HepG2 (cell line): ENCODE measurements around the gene C16orf86. TPM values are rescaled to one million over a fixed set of nuclear protein-coding genes. Genes with fewer than 3 reads are reported as not detected.

Experiments
- AHR ChIP-seq: IDR thresholded peaks from 2 replicates; pipeline ENCODE4 v1.6.1; 2018; ENCODE audit warnings: missing genetic modification reagents, missing compliant biosample characterization
- DRAP1 ChIP-seq: IDR thresholded peaks from 2 replicates; pipeline ENCODE4 v1.6.1; 2016; ENCODE audit warnings: missing genetic modification reagents, missing compliant biosample characterization
- GATA4 ChIP-seq: sonication (generic); IDR thresholded peaks from 2 replicates; pipeline ENCODE4 v1.6.1; 2016; ENCODE audit warnings: antibody characterized with exemption, low read depth, borderline replicate concordance
- MEIS1 ChIP-seq: sonication (generic); formaldehyde crosslinking; IDR thresholded peaks from 2 replicates; pipeline ENCODE4 v1.9.0; 2021; ENCODE audit warnings: mild to moderate bottlenecking, missing genetic modification reagents, moderate library complexity, borderline replicate concordance
- MXI1 ChIP-seq: IDR thresholded peaks from 3 replicates; pipeline ENCODE4 v1.6.1; 2012; ENCODE audit warnings: low read depth, low read length, inconsistent platforms, borderline replicate concordance
- MZF1 ChIP-seq: sonication (generic); formaldehyde crosslinking; IDR thresholded peaks from 2 replicates; pipeline ENCODE4 v1.8.1; 2023; ENCODE audit warnings: mild to moderate bottlenecking, missing genetic modification reagents, borderline replicate concordance
- ZBTB21 ChIP-seq: sonication (generic); formaldehyde crosslinking; IDR thresholded peaks from 2 replicates; pipeline ENCODE4 v1.4.0; 2020; ENCODE audit warnings: missing genetic modification reagents
- ZBTB44 ChIP-seq: sonication (generic); formaldehyde crosslinking; IDR thresholded peaks from 2 replicates; pipeline ENCODE4 v1.4.0; 2020; ENCODE audit warnings: missing genetic modification reagents
- ZHX1 ChIP-seq: sonication (generic); formaldehyde crosslinking; IDR thresholded peaks from 2 replicates; pipeline ENCODE4 v1.8.1; 2022; ENCODE audit warnings: low read depth, mild to moderate bottlenecking, missing genetic modification reagents
- ZNF138 ChIP-seq: sonication (generic); formaldehyde crosslinking; IDR thresholded peaks from 2 replicates; pipeline ENCODE4 v1.5.0; 2020; ENCODE audit warnings: mild to moderate bottlenecking, low read depth, missing genetic modification reagents
- ZNF260 ChIP-seq: sonication (generic); formaldehyde crosslinking; IDR thresholded peaks from 2 replicates; pipeline ENCODE4 v1.4.0; 2020; ENCODE audit warnings: missing genetic modification reagents, low read depth, mild to moderate bottlenecking, borderline replicate concordance
- ZNF749 ChIP-seq: sonication (generic); formaldehyde crosslinking; IDR thresholded peaks from 2 replicates; pipeline ENCODE4 v1.8.0; 2022; ENCODE audit warnings: mild to moderate bottlenecking, missing genetic modification reagents, moderate library complexity, borderline replicate concordance
- ZNF839 ChIP-seq: sonication (generic); formaldehyde crosslinking; IDR thresholded peaks from 2 replicates; pipeline ENCODE4 v1.4.0; 2020; ENCODE audit warnings: missing genetic modification reagents, mild to moderate bottlenecking, borderline replicate concordance
- ZNF850 ChIP-seq: sonication (generic); formaldehyde crosslinking; conservative IDR thresholded peaks from 2 replicates; pipeline ENCODE4 v1.9.0; 2021; ENCODE audit warnings: mild to moderate bottlenecking, missing genetic modification reagents
- polyA plus RNA-seq, 8 experiments: library from polyadenylated mRNA; depleted of rRNA in 3 of 8; stranded (reverse) in 7 of 8; unstranded in 1 of 8; fragments of >200 nt; fragmentation: Illumina TruSeq in 4 of 8; extraction: Trizol in 4 of 8; gene quantifications; 2 replicates each; pipeline versions ENCODE4 v1.2.1 to v1.2.3, GENCODE V29; 2011 to 2016; ENCODE audit warnings: low read depth in 4 of 8, missing spikeins in 1 of 8, mixed read lengths in 1 of 8; ENCODE audit not compliant: insufficient read depth in 1 of 8
- total RNA-seq, 5 experiments: library from RNA; depleted of rRNA; stranded (reverse); fragments of >200 nt; fragmentation: Illumina TruSeq; extraction: Trizol; gene quantifications; 2 replicates each; pipeline ENCODE4 v1.2.3, GENCODE V29; 2016; ENCODE audit warnings: low read depth in 1 of 5
- TF ChIP-seq, protein P1 (sequence below): IDR thresholded peaks from 2 replicates; pipeline ENCODE4 v1.6.1; 2016; ENCODE audit warnings: low read depth
- TF ChIP-seq, protein P2 (sequence below): fragments of 450-650 bp; IDR thresholded peaks from 2 replicates; pipeline ENCODE4 v1.6.1; 2016
- TF ChIP-seq, protein P3 (sequence below): sonication (generic); formaldehyde crosslinking; IDR thresholded peaks from 2 replicates; pipeline ENCODE4 v1.5.0; 2020; ENCODE audit warnings: mild to moderate bottlenecking, missing genetic modification reagents

Gene C16orf86
- total and polyA plus RNA-seq, 2 of the 13 experiments (the other 11 are each of a cell fraction or from before 2014, with no cell fraction given) = 1.5 to 3.1 TPM

DNA sequence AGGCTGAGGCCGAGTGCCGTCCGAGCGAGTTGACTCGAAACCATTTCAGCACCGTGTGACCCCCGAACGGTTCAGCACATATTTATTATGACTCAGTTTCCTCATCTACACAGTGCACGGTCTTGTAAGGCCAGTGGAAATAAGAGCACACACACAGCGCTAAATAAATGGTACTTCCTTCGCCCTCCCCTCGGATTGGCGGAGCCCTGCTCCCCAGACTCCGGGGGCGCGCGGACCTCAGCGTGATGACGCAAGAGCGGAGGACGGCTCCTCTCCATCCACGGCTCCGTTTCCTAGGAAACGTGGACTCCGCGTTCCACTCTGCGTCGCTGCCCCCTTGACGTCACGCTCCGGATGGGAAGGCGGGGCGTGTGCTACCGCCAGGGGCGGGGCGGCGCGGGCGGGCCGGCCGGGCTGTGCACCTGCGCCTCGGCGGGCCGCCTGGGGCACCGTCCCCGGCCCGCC is 6.0 kb upstream of the C16orf86 start, which contains the start of gene PARD6A (continued):
- TF ChIP-seq, protein P1, sequence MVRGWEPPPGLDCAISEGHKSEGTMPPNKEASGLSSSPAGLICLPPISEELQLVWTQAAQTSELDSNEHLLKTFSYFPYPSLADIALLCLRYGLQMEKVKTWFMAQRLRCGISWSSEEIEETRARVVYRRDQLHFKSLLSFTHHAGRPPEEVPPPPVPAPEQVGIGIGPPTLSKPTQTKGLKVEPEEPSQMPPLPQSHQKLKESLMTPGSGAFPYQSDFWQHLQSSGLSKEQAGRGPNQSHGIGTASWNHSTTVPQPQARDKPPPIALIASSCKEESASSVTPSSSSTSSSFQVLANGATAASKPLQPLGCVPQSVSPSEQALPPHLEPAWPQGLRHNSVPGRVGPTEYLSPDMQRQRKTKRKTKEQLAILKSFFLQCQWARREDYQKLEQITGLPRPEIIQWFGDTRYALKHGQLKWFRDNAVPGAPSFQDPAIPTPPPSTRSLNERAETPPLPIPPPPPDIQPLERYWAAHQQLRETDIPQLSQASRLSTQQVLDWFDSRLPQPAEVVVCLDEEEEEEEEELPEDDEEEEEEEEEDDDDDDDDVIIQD (CRISPR knock-in tag) = no peak
- TF ChIP-seq ZNF839 (CRISPR knock-in tag) = no peak
- TF ChIP-seq, protein P2, sequence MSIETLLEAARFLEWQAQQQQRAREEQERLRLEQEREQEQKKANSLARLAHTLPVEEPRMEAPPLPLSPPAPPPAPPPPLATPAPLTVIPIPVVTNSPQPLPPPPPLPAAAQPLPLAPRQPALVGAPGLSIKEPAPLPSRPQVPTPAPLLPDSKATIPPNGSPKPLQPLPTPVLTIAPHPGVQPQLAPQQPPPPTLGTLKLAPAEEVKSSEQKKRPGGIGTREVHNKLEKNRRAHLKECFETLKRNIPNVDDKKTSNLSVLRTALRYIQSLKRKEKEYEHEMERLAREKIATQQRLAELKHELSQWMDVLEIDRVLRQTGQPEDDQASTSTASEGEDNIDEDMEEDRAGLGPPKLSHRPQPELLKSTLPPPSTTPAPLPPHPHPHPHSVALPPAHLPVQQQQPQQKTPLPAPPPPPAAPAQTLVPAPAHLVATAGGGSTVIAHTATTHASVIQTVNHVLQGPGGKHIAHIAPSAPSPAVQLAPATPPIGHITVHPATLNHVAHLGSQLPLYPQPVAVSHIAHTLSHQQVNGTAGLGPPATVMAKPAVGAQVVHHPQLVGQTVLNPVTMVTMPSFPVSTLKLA = peak; percentile 56; the same call in 1 of the 2 replicates
- TF ChIP-seq DRAP1 (CRISPR knock-in tag) = peak; percentile 47; the same call in 1 of the 2 replicates
- no peak for TF ChIP-seq ZNF260 (CRISPR knock-in tag)
- peak; percentile 71; the same call in 1 of the 2 replicates for TF ChIP-seq ZNF138 (CRISPR knock-in tag)
- TF ChIP-seq ZNF749 = 0 out of 2 replicates have a peak, but pooled peaks have one; percentile 73
- peak; percentile 87; the same call in 2 of the 3 replicates for TF ChIP-seq MXI1
- no peak for TF ChIP-seq GATA4
- TF ChIP-seq, protein P3, sequence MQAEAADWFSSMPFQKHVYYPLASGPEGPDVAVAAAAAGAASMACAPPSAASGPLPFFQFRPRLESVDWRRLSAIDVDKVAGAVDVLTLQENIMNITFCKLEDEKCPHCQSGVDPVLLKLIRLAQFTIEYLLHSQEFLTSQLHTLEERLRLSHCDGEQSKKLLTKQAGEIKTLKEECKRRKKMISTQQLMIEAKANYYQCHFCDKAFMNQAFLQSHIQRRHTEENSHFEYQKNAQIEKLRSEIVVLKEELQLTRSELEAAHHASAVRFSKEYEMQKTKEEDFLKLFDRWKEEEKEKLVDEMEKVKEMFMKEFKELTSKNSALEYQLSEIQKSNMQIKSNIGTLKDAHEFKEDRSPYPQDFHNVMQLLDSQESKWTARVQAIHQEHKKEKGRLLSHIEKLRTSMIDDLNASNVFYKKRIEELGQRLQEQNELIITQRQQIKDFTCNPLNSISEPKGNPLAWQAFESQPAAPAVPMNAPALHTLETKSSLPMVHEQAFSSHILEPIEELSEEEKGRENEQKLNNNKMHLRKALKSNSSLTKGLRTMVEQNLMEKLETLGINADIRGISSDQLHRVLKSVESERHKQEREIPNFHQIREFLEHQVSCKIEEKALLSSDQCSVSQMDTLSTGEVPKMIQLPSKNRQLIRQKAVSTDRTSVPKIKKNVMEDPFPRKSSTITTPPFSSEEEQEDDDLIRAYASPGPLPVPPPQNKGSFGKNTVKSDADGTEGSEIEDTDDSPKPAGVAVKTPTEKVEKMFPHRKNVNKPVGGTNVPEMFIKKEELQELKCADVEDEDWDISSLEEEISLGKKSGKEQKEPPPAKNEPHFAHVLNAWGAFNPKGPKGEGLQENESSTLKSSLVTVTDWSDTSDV (CRISPR knock-in tag) = peak; percentile 95
- TF ChIP-seq MZF1 (CRISPR knock-in tag) = no peak
- peak; percentile 95 for TF ChIP-seq ZBTB21
- peak; percentile 23; the same call in 1 of the 2 replicates for TF ChIP-seq AHR
- peak; percentile 91 for TF ChIP-seq ZHX1
- no peak for TF ChIP-seq ZBTB44 (CRISPR knock-in tag)
- TF ChIP-seq MEIS1 (CRISPR knock-in tag) = no peak
- TF ChIP-seq ZNF850 = no peak
